ENCODE data around the gene RFFL. TPM values are rescaled to one million over a fixed set of nuclear protein-coding genes. Genes with fewer than 3 reads are reported as not detected.

RFFL gene
- total and polyA plus RNA-seq, 9 of the 15 experiments (the other 6 are each of a cell fraction or from before 2014, with no cell fraction given) = 3.4 to 18.1 (median 12.8) TPM

- TF ChIP-seq GTF3C2 (IDR thresholded peaks at IDR 0.05; ENCODE audit: borderline replicate concordance, extremely low read depth, insufficient read length) (no peak), SIN3A (IDR thresholded peaks at IDR 0.05; ENCODE audit: borderline replicate concordance in 2 of 2, control insufficient read depth in 1 of 2, low read depth in 2 of 2, low read length in 2 of 2) (no peak), TFAP4 (CRISPR knock-in tag; IDR thresholded peaks at IDR 0.05; ENCODE audit: borderline replicate concordance) (no peak), TAF9B (IDR thresholded peaks at IDR 0.05; ENCODE audit: partially characterized antibody) (no peak), GATA2 (CRISPR knock-in tag; IDR thresholded peaks at IDR 0.05) (0 out of 2 replicates have a peak, but pooled peaks have one; percentile 18), NBN (IDR thresholded peaks at IDR 0.05; ENCODE audit: low read depth) (no peak), ZHX1 (conservative IDR thresholded peaks at IDR 0.05; ENCODE audit: low read length) (no peak), KDM5B (IDR thresholded peaks at IDR 0.05; ENCODE audit: insufficient replicate concordance, low read depth, low read length) (no peak), ZNF408 (CRISPR knock-in tag; IDR thresholded peaks at IDR 0.05; ENCODE audit: low read depth) (no peak), ZNF668 (CRISPR knock-in tag; IDR thresholded peaks at IDR 0.05) (no peak), RCOR1 (IDR thresholded peaks at IDR 0.05; ENCODE audit: borderline replicate concordance in 1 of 2, low read depth in 2 of 2, low read length in 2 of 2) (peak in 1 of 2 experiments; percentile 75; a peak in 1 of 4 replicates), ZNF239 (CRISPR knock-in tag; IDR thresholded peaks at IDR 0.05) (no peak), JUND (IDR thresholded peaks at IDR 0.05; ENCODE audit: borderline replicate concordance, low read depth, low read length) (peak; percentile 77; the same call in 1 of the 2 replicates), JUND (tag; IDR thresholded peaks at IDR 0.05; ENCODE audit: borderline replicate concordance, low read depth, low read length) (peak; percentile 70; the same call in 2 of the 3 replicates), CREB5 (CRISPR knock-in tag; IDR thresholded peaks at IDR 0.05) (no peak)
- TF ChIP-seq, protein P1, sequence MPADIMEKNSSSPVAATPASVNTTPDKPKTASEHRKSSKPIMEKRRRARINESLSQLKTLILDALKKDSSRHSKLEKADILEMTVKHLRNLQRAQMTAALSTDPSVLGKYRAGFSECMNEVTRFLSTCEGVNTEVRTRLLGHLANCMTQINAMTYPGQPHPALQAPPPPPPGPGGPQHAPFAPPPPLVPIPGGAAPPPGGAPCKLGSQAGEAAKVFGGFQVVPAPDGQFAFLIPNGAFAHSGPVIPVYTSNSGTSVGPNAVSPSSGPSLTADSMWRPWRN (IDR thresholded peaks at IDR 0.05; ENCODE audit: low read depth) = no peak
Measured at GRCh38 chr17:34974794-34975785, 88.4 kb downstream of the RFFL start (continued).

Measured in K562 (cell line).